ENCODE measurements around the gene EML5.

- TF ChIP-seq CTCF (IDR thresholded peaks at IDR 0.05) (no peak), POLR2A (IDR thresholded peaks at IDR 0.05) (no peak)
These were observed 43.6 kb downstream of the EML5 start for GRCh38 chr14:88749139-88749538.
